ENCODE results near the gene KCNF1.

KCNF1 gene

DNA sequence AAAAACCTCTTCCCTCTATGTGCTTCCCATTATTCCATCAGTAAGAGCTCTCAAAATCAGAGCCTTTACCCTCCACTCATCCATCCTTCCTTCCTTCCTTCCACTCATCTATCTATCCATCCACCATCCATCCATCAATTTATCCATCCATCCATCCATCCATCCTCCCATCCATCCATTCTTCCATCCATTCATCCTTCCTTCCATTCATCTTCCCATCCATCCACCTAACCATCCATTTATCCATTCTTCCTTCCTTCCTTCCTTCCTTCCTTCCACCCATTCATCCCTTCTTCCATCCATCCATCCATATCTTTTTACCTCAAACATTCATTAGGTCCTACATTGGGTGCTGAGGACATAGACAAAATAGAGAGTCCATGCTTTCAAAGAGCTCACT lies 19.4 kb upstream of the KCNF1 start:
- Histone ChIP-seq H3K27ac (ENCODE audit: low read length) (no peak overlapping the region), H3K4me1 (ENCODE audit: control insufficient read depth, insufficient read depth, low read length) (no peaks in the 10 kb centered on the region), H3K4me3 (ENCODE audit: low read length in 2 of 2) (no peak overlapping the region), H3K9ac (ENCODE audit: low read length in 2 of 2) (no peak overlapping the region), H3K9me3 (ENCODE audit: control insufficient read depth in 2 of 2, low read length in 2 of 2) (no peaks in the 10 kb centered on the region), H3K27me3 (ENCODE audit: control insufficient read depth in 1 of 2, insufficient read depth in 2 of 2, low read length in 2 of 2) (peaks cover 0 to 3% of the 10 kb centered on the region in 2 donors), H3K36me3 (ENCODE audit: control insufficient read depth in 2 of 2, insufficient read depth in 2 of 2, low read length in 2 of 2) (no peaks in the 10 kb centered on the region)

GRCh38 chr2:10892796-10893350 lies 18.9 kb upstream of the KCNF1 start:
- H3K36me3 ChIP-seq (ENCODE audit: control insufficient read depth in 2 of 2, insufficient read depth in 2 of 2, low read length in 2 of 2), result no peaks in the 10 kb centered on the region
- no peaks in the 10 kb centered on the region for H3K9me3 ChIP-seq (ENCODE audit: control insufficient read depth in 2 of 2, low read length in 2 of 2)
- no peak overlapping the region for H3K4me3 ChIP-seq (ENCODE audit: low read length in 2 of 2)

GRCh38 chr2:10894264-10894935 lies 17.3 kb upstream of the KCNF1 start:
- no peaks in the 10 kb centered on the region for H3K9me3 ChIP-seq (ENCODE audit: control insufficient read depth in 2 of 2, low read length in 2 of 2)
- H3K27ac ChIP-seq (ENCODE audit: low read length), result no peak overlapping the region
- peaks cover 0 to 3% of the 10 kb centered on the region in 2 donors for H3K27me3 ChIP-seq (ENCODE audit: control insufficient read depth in 1 of 2, insufficient read depth in 2 of 2, low read length in 2 of 2)

More at GRCh38 chr2:10892796-10893350, 18.9 kb upstream of the KCNF1 start:
- no peak overlapping the region for H3K27ac ChIP-seq (ENCODE audit: low read length)
- H3K9ac ChIP-seq (ENCODE audit: low read length in 2 of 2), result no peak overlapping the region
- no peaks in the 10 kb centered on the region for H3K4me1 ChIP-seq (ENCODE audit: control insufficient read depth, insufficient read depth, low read length)
- H3K27me3 ChIP-seq (ENCODE audit: control insufficient read depth in 1 of 2, insufficient read depth in 2 of 2, low read length in 2 of 2), result peaks cover 0 to 3% of the 10 kb centered on the region in 2 donors

GRCh38 chr2:10895231-10895630 lies 16.5 kb upstream of the KCNF1 start:
- H3K27ac ChIP-seq (ENCODE audit: low read length), result no peak overlapping the region
- no peak overlapping the region for H3K4me3 ChIP-seq (ENCODE audit: low read length in 2 of 2)
- no peaks in the 10 kb centered on the region for H3K36me3 ChIP-seq (ENCODE audit: control insufficient read depth in 2 of 2, insufficient read depth in 2 of 2, low read length in 2 of 2)

More at GRCh38 chr2:10894264-10894935, 17.3 kb upstream of the KCNF1 start:
- no peaks in the 10 kb centered on the region for H3K36me3 ChIP-seq (ENCODE audit: control insufficient read depth in 2 of 2, insufficient read depth in 2 of 2, low read length in 2 of 2)
- H3K4me1 ChIP-seq (ENCODE audit: control insufficient read depth, insufficient read depth, low read length), result no peaks in the 10 kb centered on the region
- no peak overlapping the region for H3K9ac ChIP-seq (ENCODE audit: low read length in 2 of 2)
- H3K4me3 ChIP-seq (ENCODE audit: low read length in 2 of 2), result no peak overlapping the region

DNA sequence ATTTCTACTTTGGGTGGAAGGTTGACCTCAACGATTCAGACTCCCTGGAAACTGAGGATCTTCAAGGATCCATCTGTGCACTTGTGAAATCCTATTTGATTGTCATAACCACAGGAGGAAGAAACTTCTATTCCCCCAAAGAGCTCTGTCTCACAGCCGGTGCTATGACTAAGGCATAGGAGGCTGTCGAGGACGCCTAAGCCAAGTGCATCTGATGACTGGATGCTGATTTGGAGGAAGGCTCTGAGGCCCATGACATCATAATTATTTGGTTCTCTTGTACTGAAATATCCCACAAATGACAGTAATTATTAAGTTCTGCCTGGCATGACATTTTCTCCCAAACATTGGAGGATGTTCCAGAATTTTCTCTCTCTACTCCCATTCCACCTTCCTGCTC lies 13.8 kb upstream of the KCNF1 start:
- H3K36me3 ChIP-seq (ENCODE audit: control insufficient read depth in 2 of 2, insufficient read depth in 2 of 2, low read length in 2 of 2), result no peaks in the 10 kb centered on the region
- no peak overlapping the region for H3K9ac ChIP-seq (ENCODE audit: low read length in 2 of 2)
- no peak overlapping the region for H3K27ac ChIP-seq (ENCODE audit: low read length)
- H3K27me3 ChIP-seq (ENCODE audit: control insufficient read depth in 1 of 2, insufficient read depth in 2 of 2, low read length in 2 of 2), result no peaks in the 10 kb centered on the region
- H3K4me1 ChIP-seq (ENCODE audit: control insufficient read depth, insufficient read depth, low read length), result no peaks in the 10 kb centered on the region
- no peaks in the 10 kb centered on the region for H3K9me3 ChIP-seq (ENCODE audit: control insufficient read depth in 2 of 2, low read length in 2 of 2)
- H3K4me3 ChIP-seq (ENCODE audit: low read length in 2 of 2), result no peak overlapping the region

More at GRCh38 chr2:10895231-10895630, 16.5 kb upstream of the KCNF1 start:
- no peaks in the 10 kb centered on the region for H3K4me1 ChIP-seq (ENCODE audit: control insufficient read depth, insufficient read depth, low read length)
- H3K9me3 ChIP-seq (ENCODE audit: control insufficient read depth in 2 of 2, low read length in 2 of 2), result no peaks in the 10 kb centered on the region
- peaks cover 0 to 3% of the 10 kb centered on the region in 2 donors for H3K27me3 ChIP-seq (ENCODE audit: control insufficient read depth in 1 of 2, insufficient read depth in 2 of 2, low read length in 2 of 2)
- H3K9ac ChIP-seq (ENCODE audit: low read length in 2 of 2), result no peak overlapping the region

GRCh38 chr2:10900216-10901109 lies 11.3 kb upstream of the KCNF1 start:
- H3K9me3 ChIP-seq (ENCODE audit: control insufficient read depth in 2 of 2, low read length in 2 of 2), result peaks cover 0 to 4% of the 10 kb centered on the region in 2 donors
- no peak overlapping the region for H3K27ac ChIP-seq (ENCODE audit: low read length)
- H3K4me3 ChIP-seq (ENCODE audit: low read length in 2 of 2), result no peak overlapping the region
- H3K9ac ChIP-seq (ENCODE audit: low read length in 2 of 2), result no peak overlapping the region
- no peaks in the 10 kb centered on the region for H3K36me3 ChIP-seq (ENCODE audit: control insufficient read depth in 2 of 2, insufficient read depth in 2 of 2, low read length in 2 of 2)
- no peaks in the 10 kb centered on the region for H3K4me1 ChIP-seq (ENCODE audit: control insufficient read depth, insufficient read depth, low read length)
- H3K27me3 ChIP-seq (ENCODE audit: control insufficient read depth in 1 of 2, insufficient read depth in 2 of 2, low read length in 2 of 2), result no peaks in the 10 kb centered on the region

DNA sequence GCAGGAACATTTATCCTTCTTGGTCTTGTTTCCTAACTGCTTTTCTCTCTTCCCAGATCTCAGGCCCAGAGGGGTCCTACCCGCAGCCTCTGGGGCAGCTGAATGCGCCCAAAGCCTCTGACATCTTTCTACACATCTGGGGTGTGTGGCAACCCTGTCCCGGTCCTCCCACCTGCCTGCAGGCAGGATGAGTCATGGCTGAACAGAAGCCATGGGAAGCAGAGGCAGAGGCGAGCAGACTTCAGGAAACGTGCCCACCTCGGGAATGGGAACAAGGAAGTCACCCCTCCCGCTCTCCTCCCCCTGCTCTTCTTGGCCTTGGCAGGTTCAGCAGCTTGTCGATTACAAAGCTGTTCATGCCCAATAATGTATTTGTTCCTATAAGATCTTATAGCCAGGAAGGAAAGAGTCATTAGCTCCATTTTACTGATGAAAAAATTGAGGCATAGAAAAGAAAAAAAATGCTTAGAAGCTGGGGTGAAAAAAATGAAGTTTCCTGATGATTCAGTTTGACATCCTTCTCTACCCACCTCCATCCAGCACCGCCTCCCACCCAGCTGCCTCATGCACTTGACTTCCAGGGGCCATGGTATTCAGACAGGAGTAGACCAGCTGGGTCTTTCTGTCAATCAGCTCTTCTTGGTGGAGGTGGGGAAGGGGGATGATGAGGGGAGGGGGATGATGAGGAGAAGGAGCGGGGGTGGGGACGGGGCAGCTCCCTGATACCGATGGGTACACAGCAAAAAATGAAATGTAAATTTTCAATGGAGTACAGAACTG lies 10.4 kb upstream of the KCNF1 start:
- H3K27ac ChIP-seq (ENCODE audit: low read length), result no peak overlapping the region
- peaks cover 0 to 4% of the 10 kb centered on the region in 2 donors for H3K9me3 ChIP-seq (ENCODE audit: control insufficient read depth in 2 of 2, low read length in 2 of 2)
- H3K9ac ChIP-seq (ENCODE audit: low read length in 2 of 2), result no peak overlapping the region

DNA sequence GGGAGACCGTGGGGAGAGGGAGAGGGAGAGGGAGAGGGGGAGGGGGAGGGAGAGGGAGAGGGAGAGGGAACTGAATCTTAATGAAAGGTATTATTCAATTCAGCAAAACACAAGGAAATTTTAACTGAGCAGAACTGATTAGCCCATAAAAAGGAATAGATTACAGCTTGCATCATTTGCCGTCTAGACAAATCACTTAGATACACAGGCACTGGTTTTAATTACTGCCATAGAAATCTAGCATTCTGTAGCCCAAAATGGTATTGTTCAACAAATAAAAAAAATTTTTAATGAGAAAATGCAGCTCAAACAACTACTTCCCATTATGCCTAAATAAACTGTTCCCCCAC lies 7.9 kb upstream of the KCNF1 start:
- H3K4me1 ChIP-seq (ENCODE audit: control insufficient read depth, insufficient read depth, low read length), result no peaks in the 10 kb centered on the region
- H3K27ac ChIP-seq (ENCODE audit: low read length), result no peak overlapping the region
- H3K4me3 ChIP-seq (ENCODE audit: low read length in 2 of 2), result no peak overlapping the region
- H3K36me3 ChIP-seq (ENCODE audit: control insufficient read depth in 2 of 2, insufficient read depth in 2 of 2, low read length in 2 of 2), result no peaks in the 10 kb centered on the region
- no peaks in the 10 kb centered on the region for H3K27me3 ChIP-seq (ENCODE audit: control insufficient read depth in 1 of 2, insufficient read depth in 2 of 2, low read length in 2 of 2)
- H3K9ac ChIP-seq (ENCODE audit: low read length in 2 of 2), result no peak overlapping the region
- H3K9me3 ChIP-seq (ENCODE audit: control insufficient read depth in 2 of 2, low read length in 2 of 2), result peaks cover 0 to 4% of the 10 kb centered on the region in 2 donors

More for the DNA sequence above, 10.4 kb upstream of the KCNF1 start:
- no peaks in the 10 kb centered on the region for H3K36me3 ChIP-seq (ENCODE audit: control insufficient read depth in 2 of 2, insufficient read depth in 2 of 2, low read length in 2 of 2)
- no peaks in the 10 kb centered on the region for H3K4me1 ChIP-seq (ENCODE audit: control insufficient read depth, insufficient read depth, low read length)
- no peak overlapping the region for H3K4me3 ChIP-seq (ENCODE audit: low read length in 2 of 2)
- H3K27me3 ChIP-seq (ENCODE audit: control insufficient read depth in 1 of 2, insufficient read depth in 2 of 2, low read length in 2 of 2), result no peaks in the 10 kb centered on the region

DNA sequence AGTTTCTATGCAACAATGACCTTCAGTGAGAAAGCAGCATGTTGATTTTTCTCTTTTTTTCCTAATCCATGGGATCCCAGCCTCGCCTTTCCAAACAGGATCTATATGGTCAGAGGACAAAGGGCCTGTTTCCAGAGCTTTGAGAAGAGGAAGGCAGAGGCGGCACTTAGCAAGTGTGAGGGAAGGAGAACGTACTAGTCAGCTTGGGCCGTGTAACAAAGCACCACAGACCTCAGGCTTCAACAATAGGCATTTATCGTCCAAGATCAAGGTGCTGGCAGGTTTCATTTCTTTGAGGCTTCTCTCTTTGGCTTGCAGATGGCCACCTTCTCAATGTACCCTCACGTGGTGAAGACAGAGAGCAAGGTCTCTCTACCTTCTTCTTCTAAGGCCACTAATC lies 7.3 kb upstream of the KCNF1 start:
- H3K36me3 ChIP-seq (ENCODE audit: control insufficient read depth in 2 of 2, insufficient read depth in 2 of 2, low read length in 2 of 2), result no peaks in the 10 kb centered on the region
- H3K27me3 ChIP-seq (ENCODE audit: control insufficient read depth in 1 of 2, insufficient read depth in 2 of 2, low read length in 2 of 2), result no peaks in the 10 kb centered on the region
- no peak overlapping the region for H3K27ac ChIP-seq (ENCODE audit: low read length)

More for the DNA sequence above, 7.3 kb upstream of the KCNF1 start:
- Histone ChIP-seq H3K4me3 (ENCODE audit: low read length in 2 of 2) (no peak overlapping the region), H3K9ac (ENCODE audit: low read length in 2 of 2) (no peak overlapping the region), H3K4me1 (ENCODE audit: control insufficient read depth, insufficient read depth, low read length) (no peaks in the 10 kb centered on the region), H3K9me3 (ENCODE audit: control insufficient read depth in 2 of 2, low read length in 2 of 2) (peaks cover 0 to 4% of the 10 kb centered on the region in 2 donors)

All from stomach smooth muscle (tissue), 2 donors.